ENCODE results near the gene SMIM44. TPM values are rescaled to one million over a fixed set of nuclear protein-coding genes. Genes with fewer than 3 reads are reported as not detected.
"Not testable (repeated sequence)": the region's sequence is repeated elsewhere in the genome, so short reads cannot be mapped to it uniquely, and the experiment has no call there.

The SMIM44 gene
- total RNA-seq, 1 experiment from 2014 or later, result not detected

GRCh38 chr19:3458229-3459088 is 24.8 kb downstream of the SMIM44 start:
- DNase-seq (ENCODE audit: low read depth), result no peak

DNA sequence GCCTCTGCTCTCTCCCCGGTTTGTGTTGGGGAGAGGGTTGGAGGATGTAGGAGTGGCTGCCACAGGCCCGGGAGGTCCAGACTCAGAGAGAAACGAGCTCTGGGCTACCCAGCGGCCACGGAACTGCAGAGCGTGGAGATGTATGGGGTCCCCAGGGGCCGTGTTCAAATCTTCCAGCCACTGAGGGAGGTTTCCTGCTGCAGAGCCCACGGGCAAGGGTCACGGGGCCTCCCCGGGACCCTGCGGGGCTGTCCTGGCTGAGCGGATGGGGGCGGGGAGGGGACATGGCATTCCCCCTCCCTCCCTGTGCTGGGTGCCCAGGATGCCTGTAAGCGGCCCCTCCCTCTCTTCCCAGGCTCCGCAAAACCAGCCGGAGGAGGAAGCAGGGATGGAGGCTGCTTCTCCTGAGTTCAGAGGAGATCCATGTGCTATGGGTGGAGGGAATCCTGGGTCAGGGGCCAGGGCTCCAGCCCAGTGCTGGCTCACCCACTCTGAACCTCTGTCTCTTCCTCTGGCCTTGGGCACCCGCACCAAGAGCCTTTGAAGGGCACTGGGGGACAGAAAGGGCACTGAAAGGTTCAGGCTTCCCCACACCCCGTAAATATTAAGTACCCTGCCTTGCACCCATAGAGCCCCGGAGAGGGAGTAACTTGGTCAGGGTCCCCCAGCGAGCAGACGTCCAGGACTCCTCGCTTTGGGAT is 25.6 kb downstream of the SMIM44 start:
- no peak for DNase-seq (ENCODE audit: low read depth)

DNA sequence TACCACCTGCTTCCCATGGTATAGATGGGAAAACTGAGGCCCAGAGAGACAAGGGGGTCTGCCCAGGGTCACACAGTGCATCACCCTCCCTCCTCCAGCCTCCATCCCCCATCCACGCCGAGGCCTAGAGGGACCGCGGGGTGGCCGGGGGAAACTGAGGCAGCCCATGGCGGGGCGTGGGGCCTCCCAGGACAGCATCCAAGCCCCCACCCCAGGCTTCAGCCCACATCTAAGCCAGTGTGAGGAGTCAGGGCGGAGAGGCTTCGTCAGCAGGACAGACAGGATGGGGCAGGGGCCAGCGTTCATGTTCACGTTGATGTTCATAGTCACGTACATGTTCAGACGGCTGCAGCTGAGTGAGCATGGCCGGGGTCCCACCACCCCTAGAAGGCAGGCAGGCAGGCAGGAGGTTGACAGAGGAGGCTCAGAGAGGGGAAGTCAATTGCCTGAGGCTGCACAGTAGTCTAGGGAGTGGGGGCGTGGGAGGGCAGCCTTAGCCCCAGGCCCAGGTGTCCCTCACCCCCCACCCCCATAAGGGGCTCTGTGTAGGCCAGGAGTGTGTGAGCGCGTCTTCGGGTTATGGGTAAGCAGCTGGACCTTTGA is 26.2 kb downstream of the SMIM44 start:
- DNase-seq (ENCODE audit: low read depth), result no peak

GRCh38 chr19:3455960-3456601 is 27.2 kb downstream of the SMIM44 start:
- no peak for DNase-seq (ENCODE audit: low read depth)

GRCh38 chr19:3455393-3455955 is 27.8 kb downstream of the SMIM44 start:
- DNase-seq (ENCODE audit: low read depth), result no peak

GRCh38 chr19:3454656-3455392 is 28.4 kb downstream of the SMIM44 start:
- no peak for DNase-seq (ENCODE audit: low read depth)

DNA sequence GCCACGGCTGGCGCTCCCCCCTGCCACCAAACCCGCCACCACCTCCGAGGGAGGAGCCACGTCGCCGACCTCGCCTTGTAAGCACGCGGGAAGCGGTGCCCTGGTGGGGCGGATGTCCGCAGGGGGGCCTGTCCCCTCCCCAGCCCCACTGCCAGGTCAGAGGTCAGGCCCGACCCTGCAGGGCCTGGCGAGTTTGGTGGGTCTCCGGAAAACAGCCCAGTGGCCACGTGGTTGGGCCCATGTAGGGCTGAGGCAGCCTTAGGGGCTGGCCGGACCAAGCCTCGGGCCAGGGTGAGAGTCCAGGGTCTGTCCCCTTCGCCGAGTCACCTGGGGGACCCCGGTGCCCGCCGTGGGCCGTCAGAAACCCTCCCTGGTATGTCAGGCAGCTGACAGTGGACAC is 29.4 kb downstream of the SMIM44 start:
- no peak for DNase-seq (ENCODE audit: low read depth)

DNA sequence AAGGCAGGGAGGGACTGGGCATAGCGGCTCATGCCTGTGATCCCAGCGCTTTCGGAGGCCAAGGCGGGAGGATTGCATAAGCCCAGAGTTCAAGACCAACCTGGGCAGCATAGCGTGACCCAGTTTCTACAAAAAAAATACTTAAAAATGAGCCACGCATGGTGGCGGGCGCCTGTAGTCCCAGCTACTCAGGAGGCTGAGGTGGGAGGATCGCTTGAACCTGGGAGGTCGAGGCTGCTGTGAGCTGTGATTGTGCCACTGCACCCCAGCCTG is 30.4 kb downstream of the SMIM44 start:
- not testable (repeated sequence) for DNase-seq (ENCODE audit: low read depth)

DNA sequence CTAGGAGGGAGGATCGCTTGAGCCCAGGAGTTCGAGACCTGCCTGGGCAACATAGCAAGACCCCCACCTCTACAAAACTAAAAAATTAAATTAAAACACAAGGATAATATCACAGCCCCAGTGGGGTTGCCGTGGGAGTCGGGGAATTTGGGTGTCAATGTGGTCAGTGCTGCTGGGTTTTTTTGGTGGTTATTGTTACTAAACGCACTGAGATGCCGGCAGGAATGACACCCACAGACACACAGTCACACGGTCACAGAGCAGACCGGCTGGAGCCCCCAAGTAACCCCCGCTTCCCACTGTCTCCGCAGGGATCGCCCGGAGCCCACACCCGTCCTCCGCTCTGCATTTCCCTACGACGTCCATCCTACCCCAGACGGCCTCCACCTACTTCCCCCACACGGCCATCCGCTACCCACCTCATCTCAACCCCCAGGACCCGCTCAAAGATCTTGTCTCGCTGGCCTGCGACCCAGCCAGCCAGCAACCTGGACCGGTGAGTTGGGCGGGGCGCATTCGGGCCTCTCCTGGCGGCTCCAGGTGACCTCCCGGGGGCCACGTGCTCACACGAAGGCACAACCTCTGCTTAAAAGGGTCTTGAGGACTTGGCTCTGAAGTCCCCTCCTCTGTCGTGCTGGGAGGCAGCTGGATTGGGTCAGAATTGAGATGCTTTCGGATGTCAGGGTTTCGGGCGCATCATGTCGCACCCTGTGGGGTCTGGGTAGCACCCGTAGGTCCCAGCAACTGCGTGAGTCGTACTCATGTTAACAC is 30.9 kb downstream of the SMIM44 start:
- no peak for DNase-seq (ENCODE audit: low read depth)

DNA sequence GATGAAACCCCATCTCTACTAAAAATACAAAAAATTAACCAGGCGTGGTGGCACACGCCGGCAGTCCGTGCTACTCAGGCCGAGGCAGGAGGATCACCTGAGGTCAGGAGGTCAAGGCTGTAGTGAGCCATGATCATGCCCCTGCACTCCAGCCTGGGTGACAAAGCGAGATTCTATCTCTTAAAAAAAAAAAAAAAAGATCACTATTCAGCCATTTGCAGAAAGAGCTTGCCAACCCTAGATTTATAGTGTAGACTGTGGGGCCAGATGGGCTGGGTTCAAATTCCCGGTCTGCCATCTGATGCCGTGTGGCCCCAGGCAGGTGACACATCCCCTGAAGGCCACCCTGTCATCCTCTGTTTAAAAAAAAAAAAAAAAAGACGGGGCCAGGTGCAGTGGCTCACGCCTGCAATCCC is 31.8 kb downstream of the SMIM44 start:
- DNase-seq (ENCODE audit: low read depth), result peak; percentile 28

DNA sequence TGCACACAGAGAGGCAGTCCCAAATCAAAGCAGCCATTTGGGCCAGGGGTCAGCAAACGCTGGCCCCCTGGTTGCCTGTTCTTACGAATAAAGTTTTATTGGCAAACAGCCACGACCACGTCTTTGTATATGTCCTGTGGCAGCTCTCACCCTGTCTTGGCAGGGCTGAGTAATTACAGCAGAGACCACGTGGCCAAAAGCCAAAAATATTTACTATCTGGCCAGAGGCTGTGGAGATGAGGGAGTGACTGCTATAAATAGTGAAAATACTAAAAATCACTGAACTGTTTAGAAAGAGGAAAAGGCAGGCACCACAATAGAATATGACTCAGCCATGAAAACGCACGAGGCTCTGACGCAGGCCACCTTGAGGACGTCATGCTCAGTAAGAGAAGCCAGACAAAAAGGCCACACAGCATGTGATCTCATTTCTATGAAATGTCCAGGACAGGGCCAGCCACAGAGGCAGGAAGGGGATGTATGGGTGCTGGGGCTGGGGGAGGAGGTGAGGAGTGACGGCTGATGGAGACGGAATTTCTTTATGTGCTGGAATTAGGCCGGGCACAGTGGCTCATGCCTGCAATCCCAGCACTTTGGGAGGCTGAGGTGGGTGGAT is 32.3 kb downstream of the SMIM44 start:
- peak; percentile 98 for DNase-seq (ENCODE audit: low read depth)

GRCh38 chr19:3448616-3449334 is 34.5 kb downstream of the SMIM44 start:
- DNase-seq (ENCODE audit: low read depth), result no peak

GRCh38 chr19:3446657-3447056 is 36.6 kb downstream of the SMIM44 start:
- not testable (repeated sequence) for DNase-seq (ENCODE audit: low read depth)

- DNase-seq (ENCODE audit: low read depth), result no peak
These were observed 38.5 kb downstream of the SMIM44 start for GRCh38 chr19:3444695-3445234.

DNA sequence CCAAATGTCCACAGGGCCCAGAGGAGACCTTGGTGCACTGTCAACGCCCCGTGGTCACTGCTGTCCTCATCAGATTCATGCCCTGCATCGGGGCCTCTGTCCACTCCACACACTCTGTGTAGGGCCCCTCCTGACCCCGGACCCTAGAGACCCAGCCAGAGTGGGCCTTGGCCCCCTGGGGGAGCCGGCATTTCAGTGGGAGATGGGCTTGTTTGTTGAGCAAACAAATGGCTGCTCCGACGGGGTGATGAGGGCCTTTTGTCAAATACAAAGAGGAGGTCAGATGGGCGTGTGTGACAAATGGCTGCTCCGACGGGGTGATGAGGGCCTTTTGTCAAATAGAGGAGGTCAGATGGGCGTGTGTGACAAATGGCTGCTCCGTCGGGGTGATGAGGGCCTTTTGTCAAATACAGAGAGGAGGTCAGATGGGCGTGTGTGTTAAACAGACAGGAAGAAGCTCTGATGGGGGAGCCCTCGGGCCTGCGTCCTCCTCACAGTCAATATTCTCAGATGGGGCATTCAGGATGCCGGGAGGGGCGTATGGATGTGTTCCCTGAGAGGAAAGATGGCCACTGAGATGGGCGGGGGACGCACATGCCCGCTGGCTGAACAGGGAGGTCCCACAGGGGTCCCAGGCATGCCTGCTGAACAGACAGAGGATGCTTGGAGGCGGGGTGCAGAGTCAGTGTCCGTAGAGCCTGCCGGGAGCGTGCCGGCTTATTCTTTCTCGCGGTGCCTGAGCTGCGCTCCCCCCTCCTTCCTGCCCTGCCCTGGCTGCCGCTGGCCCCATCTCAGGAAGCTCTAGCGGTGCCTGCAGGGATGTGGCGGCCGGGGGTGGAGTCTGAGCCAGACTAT is 39.2 kb downstream of the SMIM44 start:
- DNase-seq (ENCODE audit: low read depth), result no peak

DNA sequence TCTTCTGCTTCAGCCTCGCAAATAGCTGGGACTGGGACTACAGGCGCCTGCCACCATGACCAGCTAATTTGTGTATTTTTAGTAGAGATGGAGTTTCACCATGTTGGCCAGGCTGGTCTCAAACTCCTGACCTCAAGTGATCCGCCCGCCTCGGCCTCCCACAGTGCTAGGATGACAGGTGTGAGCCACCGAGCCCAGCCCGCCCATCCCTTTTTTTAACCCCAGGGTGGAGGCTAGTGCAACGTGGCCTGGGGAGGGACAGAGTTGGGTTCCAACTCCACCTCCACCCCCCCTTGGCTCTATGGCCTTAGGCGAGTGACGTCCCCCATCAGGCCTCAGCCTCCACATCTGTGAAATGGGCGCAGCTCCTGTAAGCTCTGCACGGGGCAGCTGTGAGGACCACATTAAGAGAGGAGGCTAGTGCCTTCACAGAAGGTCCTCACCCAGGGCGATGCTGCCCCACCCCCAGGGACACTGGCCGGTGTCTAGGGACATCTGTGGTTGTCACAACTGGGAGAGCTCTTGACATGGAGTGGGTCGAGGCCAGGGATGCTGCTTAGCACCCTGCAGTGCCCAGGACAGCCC is 40.7 kb downstream of the SMIM44 start:
- no peak for DNase-seq (ENCODE audit: low read depth)

GRCh38 chr19:3441986-3442329 is 41.3 kb downstream of the SMIM44 start:
- no peak for DNase-seq (ENCODE audit: low read depth)

Data from RPMI7951 (cell line).